ENCODE data around the gene SCD. TPM values are rescaled to one million over a fixed set of nuclear protein-coding genes. Genes with fewer than 3 reads are reported as not detected.
A peak's percentile ranks its signal among the peaks of the same experiment; 100 is the strongest.

The SCD gene
- total and polyA plus RNA-seq, 10 of the 15 experiments (the other 5 are each of a cell fraction or from before 2014, with no cell fraction given): 68.7 to 279 (median 99.5) TPM

GRCh38 chr10:100346765-100347567 lies at the start of gene SCD (continued):
- TF ChIP-seq E2F8 (IDR thresholded peaks at IDR 0.05; ENCODE audit: low read depth, partially characterized antibody): no peak
- peak; percentile 94 for TF ChIP-seq NR2F1 (conservative IDR thresholded peaks at IDR 0.05)
- TF ChIP-seq POLR2A (IDR thresholded peaks at IDR 0.05; ENCODE audit: low read depth, low read length): peak; percentile 72
- peak; percentile 73 to 88; a peak in 3 of 4 replicates for TF ChIP-seq BHLHE40 (IDR thresholded peaks at IDR 0.05; ENCODE audit: borderline replicate concordance in 1 of 2, low read depth in 2 of 2, low read length in 1 of 2)
- no peak for TF ChIP-seq MYC (IDR thresholded peaks at IDR 0.05; ENCODE audit: insufficient read depth, insufficient read length, insufficient replicate concordance, low read length, severe bottlenecking)
- TF ChIP-seq MTA2 (IDR thresholded peaks at IDR 0.05; ENCODE audit: low read depth): no peak
- no peak for TF ChIP-seq MEF2A (IDR thresholded peaks at IDR 0.05; ENCODE audit: insufficient read depth, low read depth, low read length)
- peak; percentile 43; the same call in 1 of the 2 replicates for TF ChIP-seq RB1 (IDR thresholded peaks at IDR 0.05; ENCODE audit: borderline replicate concordance)
- no peak for TF ChIP-seq RAD21 (IDR thresholded peaks at IDR 0.05; ENCODE audit: insufficient read depth, low read depth, low read length)
- TF ChIP-seq ZNF592 (IDR thresholded peaks at IDR 0.05): no peak
- TF ChIP-seq E4F1 (IDR thresholded peaks at IDR 0.05; ENCODE audit: borderline replicate concordance, partially characterized antibody): no peak
- TF ChIP-seq SUZ12 (IDR thresholded peaks at IDR 0.05; ENCODE audit: unreplicated experiment): no peak
- TF ChIP-seq EED (IDR thresholded peaks at IDR 0.05; ENCODE audit: low read depth): no peak
- peak; percentile 60; the same call in 1 of the 2 replicates for TF ChIP-seq CBFB (IDR thresholded peaks at IDR 0.05; ENCODE audit: low read depth)
- no peak for TF ChIP-seq ASH2L (IDR thresholded peaks at IDR 0.05; ENCODE audit: borderline replicate concordance, low read depth)
- TF ChIP-seq CBX5 (IDR thresholded peaks at IDR 0.05; ENCODE audit: low read depth): no peak
- TF ChIP-seq ELK1 (IDR thresholded peaks at IDR 0.05; ENCODE audit: low read depth, low read length): no peak
- TF ChIP-seq MXI1 (IDR thresholded peaks at IDR 0.05; ENCODE audit: low read depth, low read length): peak; percentile 60; the same call in 1 of the 2 replicates
- TF ChIP-seq JUNB (IDR thresholded peaks at IDR 0.05): no peak

All from GM12878 (cell line).